Inflammatory macrophage (primary cell): ENCODE results near the gene DHX40.
A peak's percentile ranks its signal among the peaks of the same experiment; 100 is the strongest.

ENCODE experiments used
- DNase-seq, 2 donors: peaks; one replicate each; pipeline ENCODE4 v3.0.0-alpha.2; 2020 to 2022

The DHX40 gene

DNA sequence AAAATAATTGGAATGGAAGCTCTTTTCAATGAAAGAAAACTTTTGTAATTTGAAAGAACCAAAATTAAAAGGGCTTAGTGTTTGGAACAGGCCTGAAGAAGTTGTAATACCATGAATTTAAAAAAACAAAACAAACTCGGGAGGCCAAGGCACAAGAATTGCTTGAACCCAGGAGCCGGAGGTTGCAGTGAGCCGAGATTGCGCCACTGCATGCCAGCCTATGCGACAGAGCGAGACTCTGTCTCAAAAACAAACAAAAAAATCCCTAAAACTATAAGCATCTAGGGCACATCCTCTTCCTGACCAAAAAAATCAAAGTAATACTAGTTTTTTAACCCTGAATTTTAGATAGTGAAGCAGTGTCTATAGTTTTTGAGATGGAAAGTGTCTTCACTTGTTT, 67.0 kb downstream of the DHX40 start:
- no peak for DNase-seq

DNA sequence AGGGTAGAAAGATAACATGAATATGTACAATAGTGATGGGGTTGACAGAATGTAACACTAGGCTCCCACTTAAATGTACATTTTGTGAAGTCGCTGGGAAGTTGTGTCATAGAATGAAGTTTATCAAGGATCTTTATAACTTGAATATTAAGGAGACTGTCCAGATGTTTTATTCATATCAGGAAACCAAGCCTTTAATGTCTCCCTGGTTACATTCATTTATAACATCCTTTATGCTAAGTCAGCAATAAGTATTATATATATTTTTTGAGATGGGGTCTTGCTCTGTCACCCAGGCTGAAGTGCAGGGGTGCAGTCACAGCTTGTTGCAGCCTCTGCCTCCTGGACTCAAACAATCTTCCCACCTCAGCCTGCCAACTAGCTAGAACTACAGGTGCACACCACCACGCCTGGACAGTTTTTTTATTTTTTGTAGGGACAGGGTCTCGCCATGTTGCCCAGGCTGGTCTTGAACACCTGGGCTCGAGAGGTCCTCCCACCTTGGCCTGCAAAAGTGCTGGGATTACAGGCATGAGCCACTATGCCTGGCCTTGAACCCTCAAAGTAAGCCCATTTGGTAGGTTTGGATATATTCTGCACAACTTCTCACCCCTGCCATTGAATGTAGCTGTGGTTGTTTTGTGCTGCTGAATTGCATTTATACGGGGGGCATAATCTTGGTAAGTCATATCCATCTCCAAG, 68.4 kb downstream of the DHX40 start:
- no peak for DNase-seq

DNA sequence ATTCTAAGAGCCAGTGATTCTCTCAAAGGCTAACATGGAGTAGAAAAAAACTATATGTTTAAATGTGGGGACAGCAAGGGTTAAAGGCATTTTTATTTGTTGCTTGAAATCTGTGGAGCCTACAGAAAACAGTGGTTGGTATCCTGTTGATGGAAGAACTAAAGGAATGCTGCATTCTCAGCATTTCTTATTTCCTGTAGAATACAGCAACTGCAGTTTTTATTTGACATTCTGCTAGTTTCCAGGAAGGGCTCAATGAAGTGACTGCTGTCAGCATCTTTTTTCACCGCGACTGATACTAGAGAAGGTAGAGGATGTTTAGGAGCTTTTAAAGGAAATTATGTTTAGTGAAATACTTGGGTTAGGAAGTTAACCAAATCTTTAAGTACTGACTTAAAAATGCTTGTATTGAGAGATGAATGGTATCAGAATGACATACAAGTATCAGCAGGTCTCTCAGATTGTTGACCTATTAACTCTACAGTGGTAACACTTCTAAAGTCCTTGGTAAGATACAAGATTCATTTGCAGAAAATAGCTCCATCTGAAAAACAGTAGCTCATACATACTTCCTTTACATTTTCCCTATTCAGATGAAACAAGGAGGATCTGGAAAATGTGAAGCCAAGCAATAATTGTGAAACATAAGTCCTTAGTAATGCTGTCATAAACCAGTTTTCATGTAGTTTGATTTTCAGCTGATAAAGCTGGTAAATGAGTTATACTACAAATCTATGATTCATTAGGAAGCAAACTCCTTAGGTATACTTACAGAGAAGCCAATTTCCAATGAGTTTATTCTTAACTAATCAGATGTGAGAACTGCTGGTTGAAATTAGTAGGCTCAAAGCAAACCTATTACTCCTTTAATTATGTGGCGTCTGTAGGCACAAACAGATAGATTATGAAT, 69.5 kb downstream of the DHX40 start:
- no peak for DNase-seq

DNA sequence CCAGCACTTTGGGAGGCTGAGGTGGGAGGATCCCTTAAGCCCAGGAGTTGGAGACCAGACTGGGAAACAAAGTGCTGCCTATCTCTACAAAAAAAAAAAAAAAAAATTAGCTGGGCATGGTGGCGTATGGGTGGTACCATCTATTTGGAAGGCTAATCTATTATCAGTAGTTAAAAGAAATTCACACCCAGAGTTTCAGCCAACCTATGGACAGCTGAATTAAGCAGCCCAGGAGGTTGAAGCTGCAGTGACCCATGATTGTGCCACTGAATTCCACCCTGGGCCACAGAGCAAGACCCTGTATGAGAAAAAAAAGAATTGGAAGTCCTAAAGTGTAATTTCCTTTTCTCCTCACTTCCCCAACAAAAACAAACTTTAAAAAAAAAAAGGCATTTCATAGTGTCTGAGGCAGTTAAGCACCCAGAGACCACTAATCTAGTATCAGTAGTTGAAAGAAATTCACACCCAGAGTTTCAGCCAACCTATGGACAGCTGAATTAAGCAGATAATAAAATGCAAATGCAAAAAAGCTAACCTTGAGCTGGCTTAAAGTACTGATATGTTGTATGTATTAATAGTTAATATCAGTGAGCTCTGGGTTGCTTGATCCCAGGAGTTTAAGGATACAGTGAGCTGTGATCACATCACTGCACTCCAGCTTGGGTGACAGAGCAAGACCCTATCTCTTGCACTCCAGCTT, 72.4 kb downstream of the DHX40 start:
- no peak for DNase-seq

DNA sequence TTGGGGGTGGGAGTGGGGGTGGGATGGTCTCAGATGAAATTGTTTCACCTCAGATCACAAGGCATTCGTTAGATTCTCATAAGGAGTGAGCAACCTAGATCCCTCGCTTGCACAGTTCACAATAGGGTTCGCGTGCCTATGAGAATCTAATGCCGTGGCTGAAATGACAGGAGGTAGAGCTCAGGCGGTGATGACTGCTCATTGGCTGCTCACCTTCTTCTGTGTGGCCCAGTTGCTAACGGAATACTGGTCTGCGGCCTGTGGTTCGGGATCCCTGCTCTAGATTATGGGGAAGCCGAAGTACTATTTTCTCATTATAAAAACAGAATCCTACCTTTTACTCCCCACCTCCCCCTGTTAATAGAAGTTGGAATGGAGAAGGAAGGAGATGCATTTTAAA, 73.1 kb downstream of the DHX40 start:
- DNase-seq = no peak

DNA sequence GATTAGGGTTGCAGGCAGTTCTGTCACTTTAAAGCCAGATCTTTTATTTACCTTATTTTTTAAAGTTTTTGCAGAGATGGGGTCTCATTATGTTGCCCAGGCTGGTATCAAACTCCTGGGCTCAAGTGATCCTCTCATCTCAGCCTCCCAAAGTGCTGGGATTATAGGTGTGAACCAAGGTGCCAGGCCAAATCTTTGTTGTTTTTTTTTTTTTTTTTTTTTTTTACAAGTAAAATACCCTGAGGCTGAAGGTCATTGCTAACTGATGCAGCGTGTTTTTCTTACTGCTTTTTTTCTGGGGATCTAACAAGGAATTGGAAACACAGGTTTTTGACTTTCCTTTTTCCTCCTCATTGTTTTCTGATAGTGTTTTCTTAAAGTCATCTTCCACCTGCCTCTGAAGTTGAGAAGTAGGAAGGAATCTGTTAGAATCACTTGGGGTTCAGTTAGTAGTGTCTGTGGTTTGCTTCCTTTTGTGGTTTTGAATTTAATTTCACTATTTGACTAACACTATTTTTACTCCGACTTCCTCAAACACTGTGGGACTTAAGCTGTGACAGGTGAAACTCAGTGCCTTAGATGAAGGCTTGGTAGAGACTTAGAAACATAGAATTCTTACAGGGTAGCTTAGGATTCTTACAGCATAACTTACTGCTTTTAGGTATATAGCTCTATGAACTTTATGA, 76.5 kb downstream of the DHX40 start:
- peak in 1 of 2 donors; percentile 40 for DNase-seq

DNA sequence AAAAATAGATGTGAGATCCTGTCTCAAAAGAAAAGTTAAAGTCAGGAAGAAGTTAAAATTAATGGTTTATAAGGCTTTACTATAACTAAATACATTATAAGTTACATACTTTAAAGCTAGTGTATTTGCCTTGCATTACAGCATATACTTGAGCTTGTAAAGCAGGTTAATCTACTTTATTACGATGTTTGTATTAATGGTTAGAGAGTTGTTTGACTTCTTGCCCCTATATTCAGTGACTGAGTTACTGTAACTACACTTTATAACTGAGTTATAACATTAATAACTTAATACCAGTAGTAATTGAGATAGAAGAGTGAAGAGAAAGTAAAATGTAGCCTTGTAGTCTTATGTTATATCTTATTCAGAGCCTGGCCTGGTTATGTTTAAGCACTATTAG, 77.2 kb downstream of the DHX40 start:
- DNase-seq = no peak

DNA sequence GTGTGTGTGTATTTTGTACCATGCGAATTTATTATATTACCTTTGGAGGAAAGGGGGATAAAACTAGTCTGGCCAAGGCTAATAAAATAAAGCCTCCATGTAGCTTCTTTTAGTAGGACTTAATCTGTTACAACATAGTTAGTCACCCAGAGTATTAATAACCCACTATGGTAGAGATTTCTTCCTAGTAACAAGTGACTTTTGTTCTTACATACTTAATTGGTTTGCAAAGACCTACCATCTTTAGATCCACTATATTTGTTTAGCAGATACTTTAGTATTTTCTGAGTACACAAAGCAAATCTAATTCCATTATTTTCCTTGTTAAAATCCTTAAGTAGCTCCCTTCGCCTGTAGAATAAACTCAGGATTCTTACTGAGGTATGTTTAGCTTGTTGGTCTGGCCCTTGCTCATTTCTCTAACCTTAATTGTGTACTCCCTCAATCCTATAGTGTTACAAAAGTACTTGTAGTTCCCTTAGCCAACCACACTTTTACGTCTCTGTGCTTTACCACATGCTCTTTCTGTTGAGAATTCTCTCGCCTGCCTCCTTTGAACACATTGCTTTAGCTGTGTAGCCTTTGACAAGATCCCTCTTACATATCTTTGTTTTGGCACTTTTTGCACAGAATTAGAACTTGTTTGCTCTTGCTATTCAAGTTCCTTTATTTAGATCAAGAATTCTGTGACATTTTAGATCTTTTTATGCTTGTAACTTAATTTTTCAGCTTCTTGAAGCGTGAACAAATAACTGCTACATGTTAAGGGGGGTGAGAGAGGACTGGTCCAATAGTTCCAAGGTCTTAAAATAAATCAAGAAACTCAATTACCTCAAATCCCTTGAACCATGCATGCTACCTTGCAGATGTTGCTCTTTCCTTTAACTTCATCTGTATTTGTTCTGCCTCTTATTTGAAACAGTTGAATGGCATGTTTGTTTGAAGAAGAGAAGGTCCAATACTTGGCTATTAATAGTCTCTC, 78.0 kb downstream of the DHX40 start:
- peak in 1 of 2 donors; percentile 56 for DNase-seq

DNA sequence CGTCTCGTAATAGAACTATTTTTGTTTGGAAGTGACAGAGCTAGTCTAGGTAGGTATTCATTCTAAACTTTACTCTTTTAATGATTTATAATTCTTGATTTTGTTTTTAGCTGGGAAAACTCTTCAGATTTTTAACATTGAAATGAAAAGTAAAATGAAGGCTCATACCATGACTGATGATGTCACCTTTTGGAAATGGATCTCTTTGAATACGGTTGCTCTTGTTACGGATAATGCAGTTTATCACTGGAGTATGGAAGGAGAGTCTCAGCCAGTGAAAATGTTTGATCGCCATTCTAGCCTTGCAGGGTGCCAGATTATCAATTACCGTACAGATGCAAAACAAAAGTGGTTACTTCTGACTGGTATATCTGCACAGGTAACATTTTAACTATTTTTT, 81.9 kb downstream of the DHX40 start:
- DNase-seq = no peak

DNA sequence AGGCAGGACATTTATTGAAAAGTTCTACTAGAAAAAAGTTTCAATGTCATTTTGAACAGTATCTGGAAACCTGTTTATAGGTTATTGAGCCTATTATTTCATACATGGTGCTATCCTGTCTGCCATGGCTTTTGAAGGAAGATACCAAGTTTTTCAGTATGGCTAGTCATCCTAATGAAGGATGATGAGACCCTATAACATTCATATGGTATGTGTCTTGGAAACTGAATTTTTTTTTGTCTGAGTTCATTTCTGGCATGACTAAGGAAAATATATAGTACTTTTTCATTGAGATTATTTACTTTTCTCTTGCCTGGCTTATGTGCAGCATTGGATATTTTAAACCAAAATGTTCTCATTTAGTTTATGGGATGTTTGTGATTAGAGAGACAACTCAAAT, 84.5 kb downstream of the DHX40 start:
- no peak for DNase-seq

DNA sequence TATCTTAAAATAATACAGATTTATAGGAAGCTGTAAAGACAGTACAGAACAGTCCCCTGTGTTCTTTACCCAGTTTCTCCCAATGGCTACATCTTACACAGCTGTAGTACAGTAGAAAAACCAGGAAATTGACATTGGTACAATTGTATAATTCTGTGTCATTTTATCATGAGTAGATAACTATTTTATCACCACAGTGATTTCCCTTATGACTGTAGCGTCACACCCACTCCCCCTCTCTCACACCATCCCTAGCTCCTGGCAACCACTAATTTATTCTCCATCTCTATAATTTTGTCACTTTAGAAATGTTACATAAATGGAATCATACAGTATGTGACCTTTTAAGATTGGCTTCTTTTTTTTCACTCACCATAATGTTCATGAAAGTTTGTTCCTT, 85.2 kb downstream of the DHX40 start:
- DNase-seq = no peak

DNA sequence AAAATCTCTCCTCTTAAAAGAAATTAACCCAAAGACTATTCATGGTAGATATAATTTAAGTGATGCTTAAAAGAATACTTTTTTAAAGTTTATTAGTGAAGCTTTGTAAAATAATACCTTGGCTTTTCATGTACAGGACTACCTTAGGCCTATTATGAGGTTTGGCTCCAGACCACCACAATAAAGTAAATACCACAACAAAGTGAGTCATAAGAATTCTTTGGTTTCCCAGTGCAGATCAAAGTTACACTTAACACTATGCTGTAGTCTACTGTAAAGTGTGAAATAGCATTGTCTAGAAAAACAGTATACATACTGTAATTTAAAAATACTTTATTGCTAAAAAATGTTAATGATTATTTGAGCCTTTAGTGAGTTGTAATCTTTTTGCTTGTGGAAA, 85.9 kb downstream of the DHX40 start:
- DNase-seq = no peak

DNA sequence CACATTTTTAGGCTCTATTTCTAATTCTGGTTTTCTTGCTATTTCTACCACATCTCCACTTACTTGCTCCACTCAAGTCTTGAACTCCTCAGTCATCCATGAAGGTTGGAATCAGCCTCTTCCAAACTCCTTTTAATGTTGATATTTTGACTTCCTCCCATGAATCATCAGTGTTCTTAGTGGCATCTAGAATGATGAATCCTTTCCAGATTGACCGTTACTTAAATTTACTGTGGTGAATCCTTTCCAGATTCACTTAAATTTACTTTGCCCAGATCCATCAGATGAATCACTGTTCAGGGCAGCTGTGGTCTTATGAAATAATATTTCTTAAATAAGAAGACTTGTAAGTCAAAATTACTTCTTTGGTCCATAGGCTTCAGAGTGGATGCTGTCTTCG, 86.7 kb downstream of the DHX40 start:
- DNase-seq = no peak

DNA sequence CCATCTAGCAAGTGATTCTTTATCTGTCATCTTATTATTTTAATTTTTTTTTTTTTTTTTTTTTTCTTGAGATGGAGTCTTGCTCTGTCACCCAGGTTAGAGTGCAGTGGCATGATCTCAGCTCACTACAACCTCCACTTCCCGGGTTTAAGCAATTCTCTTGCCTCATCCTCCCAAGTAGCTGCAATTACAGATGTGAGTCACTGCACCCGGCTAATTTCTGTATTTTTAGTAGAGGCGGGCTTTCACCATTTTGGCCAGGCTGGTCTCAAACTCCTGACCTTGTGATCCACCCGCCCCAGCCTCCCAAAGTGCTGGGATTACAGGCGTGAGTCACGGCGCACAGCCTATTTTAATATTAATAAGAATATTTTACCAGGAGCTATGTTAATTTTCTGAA, 91.2 kb downstream of the DHX40 start:
- DNase-seq = peak; percentile 88 to 92
